ENCODE results near the gene SYNDIG1. TPM values are rescaled to one million over a fixed set of nuclear protein-coding genes. Genes with fewer than 3 reads are reported as not detected.

Gene SYNDIG1
- polyA plus RNA-seq, 1 experiment = not detected

GRCh38 chr20:24694157-24694726, 224.8 kb downstream of the SYNDIG1 start:
- ChIA-PET POLR2A (no interaction called here), CTCF (no interaction called here)
- Histone ChIP-seq H3K9me3 (ENCODE audit: control insufficient read depth, insufficient read depth, low read length) (no peaks in the 10 kb centered on the region), H3K4me3 (ENCODE audit: low read depth, low read length) (no peak overlapping the region), H3K27ac (ENCODE audit: low read depth, low read length) (no peak overlapping the region), H3K27me3 (ENCODE audit: control insufficient read depth, insufficient read depth, low read length) (peaks cover 18% of the 10 kb centered on the region)
- no peak for DNase-seq (ENCODE audit: low read depth, low spot score)
- TF ChIP-seq, protein P1, sequence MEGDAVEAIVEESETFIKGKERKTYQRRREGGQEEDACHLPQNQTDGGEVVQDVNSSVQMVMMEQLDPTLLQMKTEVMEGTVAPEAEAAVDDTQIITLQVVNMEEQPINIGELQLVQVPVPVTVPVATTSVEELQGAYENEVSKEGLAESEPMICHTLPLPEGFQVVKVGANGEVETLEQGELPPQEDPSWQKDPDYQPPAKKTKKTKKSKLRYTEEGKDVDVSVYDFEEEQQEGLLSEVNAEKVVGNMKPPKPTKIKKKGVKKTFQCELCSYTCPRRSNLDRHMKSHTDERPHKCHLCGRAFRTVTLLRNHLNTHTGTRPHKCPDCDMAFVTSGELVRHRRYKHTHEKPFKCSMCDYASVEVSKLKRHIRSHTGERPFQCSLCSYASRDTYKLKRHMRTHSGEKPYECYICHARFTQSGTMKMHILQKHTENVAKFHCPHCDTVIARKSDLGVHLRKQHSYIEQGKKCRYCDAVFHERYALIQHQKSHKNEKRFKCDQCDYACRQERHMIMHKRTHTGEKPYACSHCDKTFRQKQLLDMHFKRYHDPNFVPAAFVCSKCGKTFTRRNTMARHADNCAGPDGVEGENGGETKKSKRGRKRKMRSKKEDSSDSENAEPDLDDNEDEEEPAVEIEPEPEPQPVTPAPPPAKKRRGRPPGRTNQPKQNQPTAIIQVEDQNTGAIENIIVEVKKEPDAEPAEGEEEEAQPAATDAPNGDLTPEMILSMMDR (IDR thresholded peaks at IDR 0.05; ENCODE audit: low read depth, low read length) = no peak

GRCh38 chr20:24694727-24695528, 225.5 kb downstream of the SYNDIG1 start:
- H3K27me3 ChIP-seq (ENCODE audit: control insufficient read depth, insufficient read depth, low read length) = peaks cover 18% of the 10 kb centered on the region
- CTCF ChIA-PET = no interaction called here
- no peak for DNase-seq (ENCODE audit: low read depth, low spot score)
- no peak overlapping the region for H3K27ac ChIP-seq (ENCODE audit: low read depth, low read length)
- no peaks in the 10 kb centered on the region for H3K9me3 ChIP-seq (ENCODE audit: control insufficient read depth, insufficient read depth, low read length)
- no peak overlapping the region for H3K4me3 ChIP-seq (ENCODE audit: low read depth, low read length)
- POLR2A ChIA-PET = no interaction called here
- TF ChIP-seq, protein P1 (IDR thresholded peaks at IDR 0.05; ENCODE audit: low read depth, low read length) = no peak

- CTCF ChIA-PET = no interaction called here
Measured at GRCh38 chr20:24695529-24696225, 226.2 kb downstream of the SYNDIG1 start.

DNA sequence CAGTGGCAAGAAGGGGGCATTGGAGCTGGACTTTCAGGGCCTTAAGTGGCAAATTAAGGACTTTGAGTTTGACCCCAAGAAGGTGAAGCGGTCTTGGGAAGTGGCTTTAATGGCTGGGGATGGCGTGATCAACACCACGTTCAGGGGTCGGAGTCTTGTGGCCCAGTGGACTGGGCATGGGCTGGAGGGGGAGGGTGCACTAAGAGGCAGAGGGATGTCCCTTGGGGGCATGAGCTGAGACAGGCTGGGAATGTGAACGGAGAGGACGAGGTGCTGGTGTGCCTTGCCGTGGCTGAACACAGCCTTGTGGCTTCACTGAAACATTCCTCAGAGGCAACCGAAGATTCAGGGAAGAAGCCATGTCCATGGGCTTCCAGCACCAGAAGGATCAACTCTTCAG, 227.0 kb downstream of the SYNDIG1 start:
- POLR2A ChIA-PET = no interaction called here
- Histone ChIP-seq H3K27me3 (ENCODE audit: control insufficient read depth, insufficient read depth, low read length) (peaks cover 29% of the 10 kb centered on the region), H3K9me3 (ENCODE audit: control insufficient read depth, insufficient read depth, low read length) (no peaks in the 10 kb centered on the region), H3K27ac (ENCODE audit: low read depth, low read length) (no peak overlapping the region), H3K4me3 (ENCODE audit: low read depth, low read length) (no peak overlapping the region)
- no peak for DNase-seq (ENCODE audit: low read depth, low spot score)
- CTCF ChIA-PET = no interaction called here
- TF ChIP-seq, protein P1 (IDR thresholded peaks at IDR 0.05; ENCODE audit: low read depth, low read length) = no peak

More at GRCh38 chr20:24695529-24696225, 226.2 kb downstream of the SYNDIG1 start:
- Histone ChIP-seq H3K9me3 (ENCODE audit: control insufficient read depth, insufficient read depth, low read length) (no peaks in the 10 kb centered on the region), H3K27ac (ENCODE audit: low read depth, low read length) (no peak overlapping the region), H3K4me3 (ENCODE audit: low read depth, low read length) (no peak overlapping the region), H3K27me3 (ENCODE audit: control insufficient read depth, insufficient read depth, low read length) (peaks cover 25% of the 10 kb centered on the region)
- TF ChIP-seq, protein P1 (IDR thresholded peaks at IDR 0.05; ENCODE audit: low read depth, low read length) = no peak
- DNase-seq (ENCODE audit: low read depth, low spot score) = no peak
- POLR2A ChIA-PET = no interaction called here

- H3K27ac ChIP-seq (ENCODE audit: low read depth, low read length) = no peak overlapping the region
- no peaks in the 10 kb centered on the region for H3K9me3 ChIP-seq (ENCODE audit: control insufficient read depth, insufficient read depth, low read length)
- ChIA-PET POLR2A (no interaction called here), CTCF (no interaction called here)
- TF ChIP-seq, protein P1 (IDR thresholded peaks at IDR 0.05; ENCODE audit: low read depth, low read length) = no peak
- no peak for DNase-seq (ENCODE audit: low read depth, low spot score)
- H3K4me3 ChIP-seq (ENCODE audit: low read depth, low read length) = no peak overlapping the region
- H3K27me3 ChIP-seq (ENCODE audit: control insufficient read depth, insufficient read depth, low read length) = peaks cover 28% of the 10 kb centered on the region
Measured at GRCh38 chr20:24697411-24697810, 228.0 kb downstream of the SYNDIG1 start.

All from AG04450 (cell line).